GM18867 (cell line): Measurements from ENCODE around the gene RWDD4.

Experiments
- ATAC-seq: cut with Tn5 transposase; IDR thresholded peaks from one replicate; pipeline ENCODE4 v1.9.1; 2021; ENCODE audit warnings: mild to moderate bottlenecking, moderate library complexity; ENCODE audit not compliant: unreplicated experiment

RWDD4 gene

DNA sequence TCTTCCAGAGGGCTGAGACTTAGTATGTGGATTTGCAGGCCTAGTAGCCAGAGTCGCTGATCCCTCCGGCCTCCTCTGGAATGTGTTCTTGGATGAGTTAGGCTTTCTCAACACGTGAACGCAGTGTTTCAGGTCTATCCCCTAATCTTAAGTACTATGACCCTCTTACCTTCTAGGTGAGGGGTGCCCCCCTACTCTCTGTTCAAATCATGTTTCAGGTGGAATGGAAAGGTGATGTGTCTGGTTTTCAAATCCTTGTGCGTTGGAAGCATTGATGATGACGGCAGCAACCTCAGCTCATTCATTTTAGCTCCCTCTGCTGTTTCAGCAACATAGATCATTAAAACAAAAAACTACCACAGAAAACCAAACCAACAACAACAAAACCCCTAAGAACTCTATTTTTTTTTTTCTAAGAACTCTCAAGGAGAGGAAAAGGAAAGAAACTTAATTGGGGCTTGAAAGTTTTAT, 56.4 kb downstream of the RWDD4 start:
- no peak for ATAC-seq

DNA sequence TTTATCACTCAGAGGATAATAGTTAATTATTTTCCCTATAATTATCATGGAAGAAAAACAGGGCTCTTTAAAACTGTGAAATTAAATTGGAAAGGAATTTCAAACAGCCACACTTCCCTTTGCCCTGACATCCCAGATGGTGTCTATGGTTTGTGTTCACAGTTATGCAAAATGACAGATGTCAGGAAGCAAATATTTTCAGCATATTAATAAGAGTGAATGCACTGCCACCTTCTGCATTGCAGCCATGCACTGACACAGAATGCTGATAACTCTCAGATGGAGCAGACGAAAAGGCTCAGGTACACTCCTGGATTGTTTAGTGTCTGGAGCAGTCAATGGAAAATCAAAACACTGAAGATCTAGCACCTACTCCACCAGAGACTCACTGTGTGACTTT, 57.6 kb downstream of the RWDD4 start:
- ATAC-seq, result no peak

DNA sequence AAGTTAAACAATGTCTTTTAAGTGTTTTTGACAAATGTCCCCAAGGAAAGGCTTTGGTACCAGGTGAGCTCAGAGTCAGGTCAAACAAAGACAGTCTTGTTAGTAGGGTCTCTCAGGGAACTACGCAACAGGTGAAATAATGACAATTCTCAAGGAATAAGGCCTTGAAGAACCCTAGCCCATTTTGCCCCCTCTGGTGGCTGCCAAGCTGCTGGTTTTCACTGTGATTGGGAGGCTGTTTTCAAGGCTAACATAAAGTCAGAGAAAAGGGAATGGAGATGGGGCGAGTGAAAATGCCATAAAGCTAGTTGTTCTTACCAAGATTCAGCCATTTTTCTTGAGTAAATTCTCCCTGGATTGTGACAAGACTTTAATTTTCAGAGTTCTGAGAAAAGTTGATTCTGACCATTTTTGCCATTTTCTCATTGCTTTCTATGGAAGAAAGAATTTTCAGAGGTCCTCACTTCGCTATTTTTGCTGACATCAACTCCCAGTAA, 58.7 kb downstream of the RWDD4 start:
- no peak for ATAC-seq

DNA sequence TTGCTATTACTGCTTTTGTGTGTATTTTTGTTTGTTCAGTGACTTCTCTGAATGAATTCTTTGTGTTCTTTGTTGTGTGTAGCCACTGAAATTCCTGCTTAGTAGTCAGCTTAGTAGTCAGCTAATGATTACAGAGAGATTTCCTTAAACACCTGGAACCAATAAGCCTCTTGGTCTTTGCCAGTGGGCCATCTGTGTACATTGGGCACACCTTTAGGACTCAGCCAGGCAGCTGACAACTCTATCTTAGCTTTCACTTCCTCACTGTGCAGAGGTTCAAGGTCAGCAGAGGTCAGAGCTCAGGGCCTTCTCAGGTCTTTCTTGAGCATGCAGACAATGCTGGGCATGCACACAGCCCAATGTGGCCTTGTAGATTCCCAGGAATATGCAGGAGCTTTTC, 59.3 kb downstream of the RWDD4 start:
- peak; percentile 88 for ATAC-seq

DNA sequence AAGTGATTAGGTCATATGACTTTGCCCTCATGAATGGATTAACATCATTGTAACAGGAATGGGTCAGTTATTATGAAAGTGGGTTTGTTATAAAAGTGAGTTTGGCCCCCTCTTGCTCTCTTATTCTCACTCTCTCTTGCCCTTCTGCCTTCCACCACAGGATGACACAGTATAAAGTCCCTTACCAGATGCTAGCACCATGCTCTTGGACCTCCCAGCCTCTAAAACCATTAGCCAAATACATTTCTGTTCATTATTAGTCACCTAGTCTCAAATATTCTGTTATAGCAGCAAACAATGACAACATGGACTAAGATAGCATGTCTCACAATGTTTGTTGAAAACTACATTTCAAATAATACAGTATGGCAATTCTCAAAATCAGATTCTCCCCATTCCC, 59.7 kb downstream of the RWDD4 start:
- ATAC-seq, result no peak

DNA sequence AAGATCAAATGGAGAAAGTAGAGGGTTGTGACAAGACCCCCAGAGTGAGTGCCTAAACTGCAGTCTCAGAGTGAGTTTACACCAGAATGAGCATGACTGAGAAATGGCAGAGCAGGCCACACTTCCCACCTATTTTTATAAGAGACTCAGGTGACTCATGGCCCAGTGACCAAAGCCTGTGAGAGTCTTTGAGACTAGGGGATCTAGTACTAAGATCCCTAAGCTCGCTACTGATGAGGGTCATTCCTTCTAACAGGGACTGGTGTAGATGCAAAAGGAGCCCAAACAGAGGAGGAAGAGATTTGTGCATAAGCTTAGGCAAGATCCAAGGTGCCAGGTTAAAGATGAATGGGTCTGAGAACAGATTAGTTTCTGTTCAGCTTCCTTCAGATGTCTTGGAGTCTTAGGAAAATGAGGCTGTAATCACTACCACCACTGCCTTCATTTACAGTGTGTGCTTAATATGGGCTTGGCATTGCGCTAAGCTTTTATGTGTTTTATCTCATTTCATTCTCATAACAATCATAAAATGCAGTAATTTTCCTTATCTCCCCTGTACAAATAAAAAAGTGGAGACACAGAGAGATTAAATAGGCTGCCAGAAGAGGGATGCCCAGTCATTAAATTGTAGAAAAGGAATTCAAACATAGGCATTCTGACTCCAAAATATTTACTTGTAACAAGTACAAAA, 62.8 kb downstream of the RWDD4 start:
- ATAC-seq, result no peak

DNA sequence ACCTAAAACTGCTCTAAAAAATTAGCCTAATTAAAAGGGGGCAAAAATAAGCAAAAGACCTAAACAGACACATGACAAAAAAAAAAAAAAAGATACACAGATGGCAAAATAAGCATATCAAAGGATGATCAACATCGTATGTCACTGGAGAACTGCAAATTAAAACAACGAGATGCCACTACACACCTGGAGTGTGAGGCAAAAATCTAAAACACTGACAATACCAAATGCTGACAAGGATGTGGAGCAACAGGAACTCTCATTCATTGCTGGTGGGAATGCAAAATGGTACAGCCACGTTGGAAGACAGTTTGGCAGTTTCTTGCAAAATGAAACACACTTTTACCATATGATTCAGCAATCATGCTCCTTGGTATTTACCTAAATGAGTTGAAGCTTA, 64.2 kb downstream of the RWDD4 start:
- no peak for ATAC-seq

DNA sequence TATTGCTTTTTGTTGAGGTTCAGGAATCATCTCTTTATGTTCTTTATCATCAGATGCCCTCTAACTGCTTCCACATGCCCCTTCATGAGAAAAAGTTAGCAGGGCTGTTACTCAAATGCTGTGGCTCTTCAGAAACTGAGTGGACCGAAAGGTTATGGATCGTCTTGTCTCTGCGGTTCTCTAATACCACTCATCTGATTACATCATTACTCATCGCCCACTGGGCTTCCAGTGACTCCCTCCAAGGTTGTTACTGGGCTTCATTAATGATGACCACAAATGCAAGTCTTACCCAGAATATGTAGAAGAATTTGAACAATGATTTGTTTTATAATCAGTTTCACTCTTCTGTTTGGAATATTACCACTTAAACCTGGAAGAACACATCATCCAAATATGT, 67.7 kb downstream of the RWDD4 start:
- no peak for ATAC-seq
